NCI-H526 treated with DMSO at 0.1 percent for 48 hours (cell line): ENCODE data around the gene LRFN2.

Source experiments
- DNase-seq: peaks from one replicate; lab custom pipeline; 2025; lab: John Stamatoyannopoulos, UW

Gene LRFN2

DNA sequence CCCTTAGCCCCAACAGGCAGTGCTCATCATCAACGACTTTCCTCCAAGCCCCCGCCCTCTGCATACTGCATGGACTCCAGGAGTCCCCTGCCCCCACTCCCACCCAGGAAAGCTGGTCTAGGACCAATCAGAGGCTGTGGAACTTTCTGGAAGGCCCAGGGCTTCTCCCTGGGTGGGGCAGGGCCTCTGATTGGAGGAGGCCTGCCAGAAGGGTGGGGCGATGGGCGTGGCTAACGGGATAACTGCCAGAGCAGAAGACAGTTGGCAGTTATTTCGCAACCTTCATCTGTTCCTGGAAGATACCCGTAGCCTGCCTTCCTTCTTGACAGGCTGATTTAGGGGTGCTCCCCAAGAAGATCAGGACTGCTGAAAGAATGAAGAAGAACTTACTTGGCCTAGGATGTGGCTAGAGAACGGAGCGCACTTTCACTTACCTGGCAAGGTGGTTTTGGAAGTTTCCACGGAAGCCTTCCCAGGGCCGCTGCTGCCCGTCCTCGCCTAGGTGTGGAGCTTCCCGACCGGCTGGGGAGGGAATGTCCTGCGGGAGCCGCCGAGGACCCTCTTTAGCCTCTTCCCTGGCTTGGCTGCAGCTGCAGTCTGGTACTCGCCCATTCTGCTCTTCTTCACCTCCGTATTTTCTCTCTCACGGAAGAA, 209.0 kb downstream of the LRFN2 start:
- no peak for DNase-seq

DNA sequence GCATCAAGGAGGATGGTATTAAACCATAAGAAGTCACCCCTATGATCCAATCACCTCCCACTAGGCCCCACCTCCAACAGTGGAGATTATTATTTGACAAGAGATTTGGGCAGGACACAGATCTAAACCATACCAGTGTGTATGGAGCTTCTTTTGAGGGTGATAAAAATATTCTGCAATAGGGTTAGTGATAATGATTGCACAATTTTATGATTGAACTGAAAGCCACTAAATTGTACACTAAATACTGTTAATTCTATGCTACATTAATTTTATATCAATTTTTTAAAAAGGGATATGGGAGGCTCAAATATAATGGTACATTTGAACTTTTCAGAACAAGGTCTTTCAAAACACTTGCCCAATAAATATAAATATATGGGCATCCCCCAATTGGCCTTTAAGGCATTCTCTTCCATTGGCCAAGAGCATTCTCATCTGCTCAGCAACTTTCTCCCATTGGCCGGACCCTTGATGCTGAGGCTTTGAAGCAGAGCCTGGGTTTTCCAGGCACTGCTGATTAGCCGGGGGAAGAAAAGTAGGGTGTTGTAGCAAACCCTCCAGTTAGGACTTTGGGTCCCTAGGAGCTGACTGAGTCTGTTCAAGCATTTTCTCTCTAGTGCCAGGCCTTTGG, 209.9 kb downstream of the LRFN2 start:
- no peak for DNase-seq

DNA sequence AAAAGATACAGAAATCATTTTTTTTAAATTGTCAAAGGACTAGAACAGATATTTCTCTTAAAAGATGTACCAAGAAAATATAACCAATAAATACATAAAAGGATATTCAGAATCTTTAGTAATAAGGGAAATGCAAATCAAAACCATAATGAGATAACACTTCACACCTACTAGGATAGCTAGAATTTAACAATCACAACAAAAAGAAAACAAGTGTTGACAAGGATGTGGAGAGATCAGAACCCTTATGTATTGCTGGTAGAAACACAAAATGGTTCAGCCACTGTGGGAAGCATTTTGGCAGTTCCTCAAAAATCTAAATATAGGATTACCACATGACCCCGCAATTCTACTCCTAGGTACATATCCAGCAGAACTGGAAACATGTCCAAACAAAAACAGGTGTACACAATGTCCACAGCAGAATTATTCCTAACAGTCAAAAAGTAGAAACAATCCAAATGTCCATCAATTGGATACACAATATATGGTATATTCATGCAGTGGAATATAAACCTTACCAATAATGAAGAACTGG, 211.0 kb downstream of the LRFN2 start:
- DNase-seq: no peak

DNA sequence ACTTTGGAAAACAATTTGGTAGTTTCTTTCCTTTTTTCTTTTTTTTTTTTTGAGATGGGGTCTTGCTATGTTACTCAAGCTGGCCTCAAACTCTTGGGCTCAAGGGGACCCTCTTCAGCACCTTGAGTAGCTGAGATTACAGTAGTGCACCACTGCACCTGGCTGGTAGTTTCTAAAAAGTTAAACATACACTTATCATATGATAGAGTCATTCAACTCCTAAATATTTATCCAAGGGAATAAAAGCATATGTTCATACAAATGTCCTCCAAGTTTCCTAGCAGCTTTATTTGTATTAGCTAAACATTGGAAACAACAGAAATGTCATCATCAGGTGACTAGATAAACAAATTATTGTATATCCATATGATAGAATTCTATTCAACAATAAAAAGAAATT, 213.9 kb downstream of the LRFN2 start:
- DNase-seq: no peak

DNA sequence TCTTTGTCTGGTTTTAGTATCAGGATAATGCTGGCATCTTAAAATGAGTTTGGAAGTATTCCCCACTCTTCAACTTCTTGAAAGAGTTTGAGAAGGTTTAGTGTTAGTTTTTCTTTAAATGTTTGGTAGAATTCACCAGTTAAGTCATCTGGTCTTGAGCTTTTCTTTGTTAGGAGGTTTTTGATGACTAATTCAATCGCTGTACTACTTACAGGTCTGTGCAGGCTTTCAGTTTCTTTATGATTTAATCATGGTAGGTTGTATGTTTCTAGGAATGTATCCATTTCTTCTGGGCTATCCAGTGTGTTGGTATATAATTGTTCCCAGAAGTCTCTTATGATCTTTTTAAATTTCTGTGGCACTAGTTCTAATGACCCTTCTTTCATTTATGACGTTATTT, 215.5 kb downstream of the LRFN2 start:
- no peak for DNase-seq

DNA sequence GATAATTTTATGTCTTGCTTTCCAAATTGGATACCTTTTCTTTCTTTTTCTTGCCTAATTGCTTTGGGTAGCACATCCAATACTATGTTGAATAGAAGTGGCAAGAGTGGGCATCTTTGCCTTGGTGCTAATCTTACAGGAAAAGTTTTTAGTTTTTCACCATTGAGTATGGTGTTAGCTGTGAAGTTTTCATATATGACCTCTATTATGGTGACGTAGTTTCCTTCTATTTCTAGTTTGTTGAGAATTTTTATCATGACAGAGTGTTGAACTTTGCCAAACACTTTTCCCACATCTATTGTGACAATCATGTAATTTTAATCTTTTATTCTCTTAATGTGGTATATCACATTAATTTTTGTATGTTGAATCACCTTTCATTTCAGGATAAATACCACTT, 216.1 kb downstream of the LRFN2 start:
- DNase-seq: no peak

DNA sequence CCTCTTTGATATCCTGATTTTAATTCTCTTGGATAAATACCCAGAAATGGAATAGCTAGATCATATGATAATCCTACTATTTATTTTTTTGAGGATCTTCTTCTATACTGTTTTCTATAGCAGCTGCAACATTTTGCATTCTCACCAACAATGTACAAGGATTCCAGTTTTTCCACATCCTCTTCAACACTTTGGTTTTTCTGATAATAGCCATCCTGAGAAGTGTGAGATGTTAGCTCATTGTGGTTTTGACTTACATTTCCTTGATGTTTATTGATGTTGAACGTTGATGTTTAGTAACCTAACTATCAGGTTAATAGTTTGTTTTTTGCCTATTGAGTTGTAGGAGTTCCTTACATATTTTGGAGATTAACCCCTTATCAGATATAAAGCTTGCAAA, 217.3 kb downstream of the LRFN2 start:
- no peak for DNase-seq

DNA sequence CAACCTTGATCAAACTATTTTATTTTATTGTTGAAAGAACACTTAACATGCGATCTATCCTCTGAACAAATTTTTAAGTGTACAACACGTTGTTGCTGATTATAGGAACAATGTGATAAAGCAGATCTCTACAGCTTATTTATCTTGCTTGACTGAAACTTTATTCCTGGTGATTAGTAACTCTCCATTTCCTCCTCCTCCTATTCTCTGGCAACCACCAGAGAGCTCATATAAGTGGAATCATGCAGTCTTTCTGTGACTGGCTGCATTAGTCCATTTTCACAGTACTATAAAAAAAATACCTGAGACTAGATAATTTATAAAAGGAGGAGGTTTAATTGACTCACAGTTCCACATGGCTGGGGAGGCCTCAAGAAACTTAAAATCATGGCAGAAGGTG, 218.1 kb downstream of the LRFN2 start:
- DNase-seq: no peak

DNA sequence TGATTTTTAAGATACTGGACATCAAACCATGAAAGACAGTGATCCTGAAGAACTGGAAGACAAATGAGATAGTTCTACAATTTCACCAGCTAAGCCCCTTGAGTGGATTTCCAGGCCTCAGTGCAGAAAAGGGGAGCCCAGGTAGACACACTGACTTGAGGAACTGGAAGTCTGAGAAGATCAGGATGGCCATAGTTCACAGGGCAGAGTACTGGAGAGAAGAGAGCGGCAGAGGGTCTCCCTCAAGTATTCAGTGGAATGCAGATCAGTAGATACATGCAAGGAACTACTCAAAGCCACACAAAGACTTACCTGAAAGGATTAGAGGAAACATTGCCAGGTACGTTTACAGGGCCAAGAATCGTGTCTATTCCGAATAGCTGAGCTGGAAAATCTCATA, 224.3 kb downstream of the LRFN2 start:
- no peak for DNase-seq

DNA sequence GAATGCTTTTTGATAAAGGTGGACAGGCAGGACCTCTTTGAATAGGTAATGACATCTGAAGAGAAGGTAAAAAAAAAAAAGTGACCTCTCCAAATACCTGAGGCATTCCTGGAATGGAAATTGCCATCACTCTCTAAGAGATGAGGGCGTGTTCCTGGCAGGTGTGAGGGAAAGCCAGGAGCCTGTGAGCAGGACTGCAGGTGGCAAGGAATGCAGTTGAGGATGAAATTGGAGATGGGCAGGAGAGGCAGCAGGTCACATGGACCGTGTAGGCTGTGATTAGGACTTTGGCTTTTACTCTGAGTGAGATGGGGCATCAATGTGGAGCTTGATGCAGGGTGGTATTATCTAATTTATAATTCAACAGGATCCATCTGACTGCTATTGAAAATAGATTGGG, 227.4 kb downstream of the LRFN2 start:
- peak; percentile 27 for DNase-seq

DNA sequence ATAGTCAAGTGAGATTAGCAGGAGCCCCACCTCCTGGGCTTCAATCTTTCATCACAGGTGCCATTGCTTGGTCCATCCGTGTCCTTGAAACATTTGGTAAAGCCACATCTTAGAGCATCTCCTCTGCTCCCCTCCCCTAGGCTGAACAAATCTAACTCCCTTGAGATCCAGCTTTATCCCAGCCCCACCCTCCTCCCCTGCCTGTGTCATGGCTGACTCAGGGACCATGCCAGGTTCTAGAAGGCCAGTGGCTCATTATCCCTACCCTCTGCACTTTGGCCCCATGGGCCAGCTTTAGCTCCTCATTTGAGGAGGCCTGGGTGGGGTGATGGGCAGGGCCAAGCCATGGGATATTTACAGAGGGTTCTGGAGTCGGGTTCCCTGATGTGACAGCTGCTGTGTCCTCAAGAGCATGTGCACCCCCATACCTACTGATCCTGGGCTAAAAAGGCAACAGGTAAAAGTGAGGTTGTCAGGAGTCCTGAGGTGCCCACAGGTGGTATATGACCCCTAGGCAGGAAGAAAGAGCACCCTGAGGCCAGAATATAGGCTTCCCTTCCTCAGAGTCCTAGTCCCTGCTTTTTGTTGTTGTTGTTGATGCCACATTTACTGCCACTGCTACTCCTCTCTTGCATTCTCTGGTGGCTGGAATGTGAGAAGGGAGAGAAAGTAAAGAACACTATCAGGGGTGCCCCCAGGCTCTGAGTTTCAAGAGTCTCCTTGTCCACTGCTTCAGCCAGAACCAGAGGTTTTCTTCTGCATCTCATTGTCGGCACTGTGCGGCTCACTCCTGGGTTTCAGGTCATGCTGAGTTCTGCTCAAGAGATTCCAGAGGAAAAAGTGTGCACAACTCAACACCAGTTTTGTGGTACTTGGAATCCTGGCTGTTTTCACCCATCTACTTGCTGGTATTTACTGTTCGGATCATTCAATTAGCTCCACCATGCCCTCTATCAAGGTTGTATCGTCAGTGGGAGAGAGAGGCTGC, 228.4 kb downstream of the LRFN2 start:
- DNase-seq: no peak

DNA sequence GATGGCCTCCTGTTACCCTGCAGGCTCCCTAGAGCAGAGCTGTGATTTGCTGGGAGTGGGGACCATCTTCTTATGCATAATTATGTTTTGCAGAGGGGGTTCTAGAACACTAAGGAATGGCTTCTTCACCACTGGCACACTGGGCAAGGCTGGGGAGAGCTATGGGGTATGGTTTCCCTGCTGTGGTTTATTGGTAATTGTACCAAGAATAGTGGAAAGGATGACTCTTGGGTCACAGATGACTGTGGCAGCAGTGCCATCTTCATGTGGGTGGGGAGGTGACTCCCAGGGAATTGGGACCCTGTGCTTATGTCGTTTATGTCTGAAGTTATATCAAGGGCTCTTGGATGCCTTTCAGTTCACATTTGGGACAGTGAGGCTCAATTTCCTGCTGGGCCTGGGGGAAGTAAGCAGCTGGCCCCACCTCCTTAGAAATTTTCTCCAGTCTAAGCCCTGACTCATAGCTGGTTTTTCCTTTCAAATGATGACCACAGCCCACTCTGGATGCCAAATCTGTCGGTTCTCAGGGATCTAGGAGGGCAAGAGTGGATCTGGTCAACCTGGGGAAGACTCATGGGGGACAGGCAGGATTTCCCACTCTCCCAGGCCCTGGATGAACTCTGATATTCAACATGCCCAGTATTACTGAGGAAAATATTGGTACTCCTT, 230.8 kb downstream of the LRFN2 start:
- DNase-seq: no peak

DNA sequence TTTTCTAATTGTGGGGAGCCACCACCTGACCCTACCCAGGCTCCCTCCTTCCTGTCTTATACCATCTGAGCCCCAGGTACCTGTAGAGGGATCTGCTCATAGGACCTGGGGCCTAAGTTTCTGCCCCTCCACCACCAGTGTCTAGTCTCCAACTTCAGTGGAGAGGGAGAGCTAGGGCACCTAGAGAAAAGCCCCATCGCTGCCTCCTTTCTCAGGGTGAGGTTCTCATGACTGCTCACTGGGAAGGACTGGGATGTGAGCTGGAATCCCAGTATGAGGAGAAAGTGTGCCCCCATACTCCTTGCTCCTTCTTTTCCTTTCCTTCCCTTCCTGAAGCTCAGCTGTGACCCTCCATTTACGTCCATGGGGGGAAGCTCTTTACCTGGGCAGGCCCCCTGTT, 231.6 kb downstream of the LRFN2 start:
- no peak for DNase-seq

DNA sequence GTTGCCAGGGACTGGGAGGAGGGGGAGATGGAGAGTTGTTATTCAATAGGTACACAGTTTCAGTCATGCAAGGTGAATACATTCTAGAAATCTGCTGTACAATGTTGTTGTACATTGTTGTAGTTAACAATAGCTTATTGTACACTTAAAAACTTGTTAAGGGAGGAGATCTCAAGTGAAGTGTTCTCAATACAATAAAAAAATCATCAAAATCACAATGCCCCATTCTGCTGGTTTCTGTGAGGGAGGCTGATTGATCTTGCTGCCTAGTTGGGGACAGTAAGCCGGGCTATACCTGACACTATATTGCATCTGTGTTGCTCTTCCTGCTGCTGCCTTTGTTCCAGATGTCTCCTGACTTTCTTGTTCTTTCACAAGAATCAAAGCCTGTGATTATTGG, 232.1 kb downstream of the LRFN2 start:
- DNase-seq: no peak

DNA sequence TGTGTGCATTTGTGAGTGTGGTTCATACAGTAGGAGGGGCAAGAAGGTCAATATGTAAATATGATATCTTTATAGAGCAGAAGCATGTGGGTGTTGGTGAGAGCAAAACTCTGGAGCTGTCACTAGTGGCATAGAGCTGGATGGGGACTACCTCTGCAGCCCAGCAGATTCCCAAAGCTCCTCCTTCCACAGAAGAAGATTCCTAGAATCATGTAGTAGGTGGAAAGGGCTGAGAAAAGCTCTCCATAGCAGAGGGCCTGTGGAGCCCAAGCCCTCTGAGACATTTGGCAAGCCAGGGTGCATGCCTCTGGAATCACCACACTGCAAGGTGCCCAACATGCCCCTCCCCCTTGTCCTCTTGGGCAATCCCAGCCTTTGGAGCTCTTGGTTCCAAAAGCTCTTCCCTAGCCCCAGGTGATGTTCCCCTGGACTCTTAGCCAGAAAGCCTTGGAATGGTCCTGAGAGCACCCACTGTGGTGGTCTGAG, 233.2 kb downstream of the LRFN2 start:
- DNase-seq: no peak

DNA sequence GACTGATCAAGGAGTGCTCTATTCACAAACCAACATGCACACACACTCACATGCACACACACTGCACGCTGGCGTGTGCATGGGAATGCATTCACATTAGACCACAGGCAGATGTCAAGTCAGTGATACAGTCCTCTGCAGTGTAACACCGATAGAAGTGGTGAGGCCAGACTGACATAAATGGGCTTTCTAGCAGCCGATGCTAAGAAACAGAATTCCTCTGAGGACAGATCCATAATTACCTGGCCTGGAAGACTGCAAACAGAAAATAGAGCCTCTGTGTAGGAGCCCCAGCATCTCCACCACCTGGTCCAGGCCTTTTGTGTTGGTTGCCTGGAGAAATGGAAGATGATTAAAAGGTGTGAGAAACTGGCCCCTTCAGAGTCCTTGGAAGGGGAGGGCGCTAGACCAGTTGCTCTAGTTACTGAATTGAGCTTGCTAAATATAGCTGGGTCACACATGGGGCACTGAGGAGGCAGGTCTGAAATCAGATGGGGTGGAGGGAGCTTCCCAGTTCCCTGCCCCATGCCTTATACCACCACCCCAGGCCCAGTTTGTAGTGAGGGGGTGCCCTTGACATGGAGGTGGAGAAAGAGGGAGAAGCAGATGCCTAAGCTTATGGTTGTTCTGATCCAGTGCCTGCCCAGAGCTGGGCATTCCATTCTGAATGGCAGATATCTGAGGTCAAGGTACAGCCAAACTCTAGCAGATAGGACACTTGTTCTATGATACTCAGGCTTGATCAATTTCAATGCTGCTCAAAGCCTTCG, 233.8 kb downstream of the LRFN2 start:
- DNase-seq: no peak

DNA sequence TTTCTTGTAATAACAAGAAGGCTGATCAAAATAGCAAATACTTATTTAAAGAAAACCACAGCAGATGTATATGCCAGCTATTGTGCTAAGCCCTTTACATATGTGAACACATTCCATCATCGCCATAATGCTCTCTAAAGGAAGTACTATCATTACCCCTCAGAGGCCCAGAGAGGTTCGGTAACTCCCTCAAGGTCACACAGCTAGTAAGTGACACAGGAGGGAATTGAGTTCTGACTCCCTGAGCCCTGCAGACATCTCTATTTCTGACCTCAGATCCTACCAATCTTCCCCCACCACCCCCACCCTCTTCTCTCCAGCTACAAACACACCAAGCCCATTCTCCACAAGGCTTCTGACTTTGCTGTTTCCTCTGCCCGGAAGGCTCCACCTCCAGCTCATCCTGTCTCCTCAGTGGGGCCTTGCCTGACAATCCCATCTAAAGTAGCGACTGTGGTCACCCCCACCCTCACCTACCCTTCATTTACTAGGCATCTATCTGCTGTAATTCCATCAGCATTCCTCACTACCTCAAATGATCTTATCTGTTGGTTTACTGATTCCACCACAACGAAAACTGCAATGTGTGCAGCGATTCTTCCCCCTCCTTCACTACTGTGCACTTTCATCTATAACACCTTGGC, 234.5 kb downstream of the LRFN2 start:
- no peak for DNase-seq

DNA sequence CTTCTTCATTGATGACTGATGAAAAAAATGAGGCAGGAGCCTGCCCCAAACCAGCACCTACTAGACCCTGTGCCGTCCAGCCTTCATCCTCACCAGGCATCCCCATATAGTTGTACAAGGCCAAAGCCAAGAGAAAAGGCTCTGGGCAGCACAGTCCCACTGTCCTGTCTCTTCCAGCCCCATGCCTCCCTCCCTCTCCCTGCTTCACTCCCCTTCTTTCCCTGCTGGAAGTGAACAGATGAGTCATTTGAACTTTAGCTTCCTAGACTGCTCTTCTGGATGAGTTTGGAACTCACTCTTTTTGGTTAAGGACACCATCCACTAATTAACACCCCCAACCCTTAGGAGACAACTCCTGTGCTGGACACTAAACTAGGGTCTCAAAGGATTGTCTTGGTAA, 235.2 kb downstream of the LRFN2 start:
- no peak for DNase-seq

DNA sequence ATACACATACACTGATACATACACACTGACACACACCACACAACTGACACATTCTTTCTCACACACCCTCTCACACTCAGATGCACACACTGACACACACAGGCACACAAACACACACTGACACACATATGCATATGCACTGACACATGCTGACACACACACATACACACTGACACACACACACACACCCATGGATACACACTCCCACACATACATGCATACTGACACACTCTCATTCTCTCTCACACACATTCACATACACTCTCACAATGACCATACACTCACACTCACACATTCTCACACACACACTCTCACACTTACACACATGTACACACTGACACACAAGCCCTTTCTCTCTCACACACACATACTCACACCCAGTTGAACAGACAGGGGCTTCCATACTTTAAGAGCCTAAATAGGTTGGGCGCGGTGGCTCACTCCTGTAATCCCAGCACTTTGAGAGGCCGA, 236.4 kb downstream of the LRFN2 start:
- no peak for DNase-seq

DNA sequence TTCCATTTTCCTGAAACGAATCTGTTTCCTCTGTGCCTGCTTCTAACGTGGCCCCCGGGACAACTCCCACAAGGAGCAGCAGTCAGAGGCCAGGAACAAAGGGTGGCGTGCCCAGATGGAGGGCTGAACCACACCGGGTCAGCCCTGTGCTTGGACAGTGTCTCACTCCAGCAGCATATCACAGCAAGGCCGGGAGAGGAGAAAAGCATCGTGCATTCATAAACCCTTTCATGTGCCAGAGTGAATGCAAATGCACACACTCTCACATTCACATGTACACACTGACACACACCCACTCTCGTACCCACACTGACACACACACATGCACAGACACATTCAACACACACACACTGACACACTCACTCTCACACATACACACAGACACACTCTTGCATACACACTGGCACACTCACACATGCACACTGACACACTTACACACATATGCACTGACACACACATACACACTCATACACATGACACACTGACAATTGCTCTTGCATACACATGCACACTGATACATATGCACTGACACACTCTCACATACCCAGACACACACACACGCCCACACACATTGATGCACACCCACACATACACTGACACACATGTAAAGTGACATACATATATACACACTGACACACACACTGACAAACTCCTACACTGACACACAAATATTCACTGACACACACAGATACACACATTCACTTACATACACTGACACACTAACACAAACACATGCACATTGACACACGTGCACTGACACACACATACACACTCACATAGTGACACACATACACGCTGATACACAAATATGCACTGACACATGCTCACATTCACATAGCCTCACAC, 237.0 kb downstream of the LRFN2 start:
- DNase-seq: no peak
